HUES6 (cell line): Measurements from ENCODE around the gene REV3L.

Experiments
- H3K27ac ChIP-seq: 2 replicates; pipeline ENCODE4 v1.7.0; 2013; ENCODE audit warnings: low read depth, mild to moderate bottlenecking, low read length, inconsistent platforms
- H3K27me3 ChIP-seq: 2 replicates; pipeline ENCODE4 v1.6.1; 2013; ENCODE audit warnings: low read length; ENCODE audit not compliant: control insufficient read depth, insufficient read depth
- H3K36me3 ChIP-seq: 2 replicates; pipeline ENCODE4 v1.6.1; 2013; ENCODE audit warnings: low read length; ENCODE audit not compliant: control insufficient read depth, insufficient read depth
- H3K4me1 ChIP-seq: 2 replicates; pipeline ENCODE4 v1.6.1; 2013; ENCODE audit warnings: low read length; ENCODE audit not compliant: control insufficient read depth, insufficient read depth
- H3K4me3 ChIP-seq: 2 replicates; pipeline ENCODE4 v1.5.1; 2013; ENCODE audit warnings: low read depth, low read length
- H3K9ac ChIP-seq: one replicate; pipeline ENCODE4 v1.6.1; 2013; ENCODE audit warnings: mild to moderate bottlenecking, low read length
- H3K9me3 ChIP-seq: 2 replicates; pipeline ENCODE4 v1.6.1; 2013; ENCODE audit warnings: low read depth, low read length; ENCODE audit not compliant: control insufficient read depth, insufficient read depth

REV3L gene

DNA sequence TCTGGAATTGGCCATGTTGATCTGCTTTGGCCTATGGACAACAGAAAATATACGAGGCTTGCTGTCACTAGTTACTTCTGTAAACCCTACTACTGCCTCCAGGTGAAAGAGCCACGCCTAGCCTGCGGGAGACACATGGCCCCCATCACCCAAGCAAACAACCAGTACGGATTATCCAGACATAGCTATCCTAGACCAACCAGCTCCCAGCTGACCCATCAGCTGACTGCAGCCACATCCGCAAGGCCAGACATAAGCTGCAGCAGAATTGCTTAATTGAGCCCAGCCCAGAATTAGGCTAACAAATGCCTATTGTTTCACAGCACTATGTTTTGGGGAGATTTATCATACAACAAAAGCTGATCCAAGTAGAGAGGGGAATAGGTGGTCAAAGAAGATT is 13.5 kb downstream of the REV3L start:
- Histone ChIP-seq H3K27me3 (no peaks in the 10 kb centered on the region), H3K9ac (no peak overlapping the region), H3K4me3 (no peak overlapping the region), H3K4me1 (peaks cover 5% of the 10 kb centered on the region), H3K36me3 (no peaks in the 10 kb centered on the region), H3K9me3 (no peaks in the 10 kb centered on the region), H3K27ac (no peak overlapping the region)

DNA sequence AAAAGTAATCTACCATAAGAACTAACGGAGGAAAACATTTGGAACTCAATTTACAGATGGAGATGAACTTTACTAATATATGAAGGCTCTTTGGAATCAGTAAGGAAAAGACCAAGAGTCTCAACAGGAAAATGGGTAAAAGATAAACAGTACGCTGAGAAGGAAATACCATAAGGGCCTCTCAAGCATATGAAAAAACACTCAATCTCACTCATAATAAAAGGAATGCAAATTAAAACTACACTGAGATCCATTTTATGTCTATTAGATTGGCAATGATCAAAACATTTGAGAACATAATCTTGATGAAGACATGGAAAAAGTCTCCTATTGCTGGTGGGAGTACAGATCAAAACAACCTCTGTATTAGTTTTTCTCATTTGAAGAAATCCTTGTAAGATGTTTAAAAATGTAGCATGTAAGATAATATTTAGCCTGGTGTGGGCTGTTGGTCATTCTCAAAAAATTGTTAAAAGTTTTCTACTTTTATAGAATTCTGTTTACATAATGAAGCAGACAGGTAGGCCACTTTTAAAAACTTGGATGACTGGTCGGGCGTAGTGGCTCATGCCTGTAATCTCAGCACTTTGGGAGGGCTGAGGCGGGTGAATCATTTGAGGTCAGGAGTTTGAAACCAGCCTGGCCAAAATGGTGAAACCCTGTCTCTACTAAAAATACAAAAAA is 14.5 kb downstream of the REV3L start:
- Histone ChIP-seq H3K9me3 (no peaks in the 10 kb centered on the region), H3K9ac (no peak overlapping the region), H3K4me1 (peaks cover 5% of the 10 kb centered on the region), H3K36me3 (no peaks in the 10 kb centered on the region), H3K4me3 (no peak overlapping the region), H3K27ac (no peak overlapping the region), H3K27me3 (no peaks in the 10 kb centered on the region)

DNA sequence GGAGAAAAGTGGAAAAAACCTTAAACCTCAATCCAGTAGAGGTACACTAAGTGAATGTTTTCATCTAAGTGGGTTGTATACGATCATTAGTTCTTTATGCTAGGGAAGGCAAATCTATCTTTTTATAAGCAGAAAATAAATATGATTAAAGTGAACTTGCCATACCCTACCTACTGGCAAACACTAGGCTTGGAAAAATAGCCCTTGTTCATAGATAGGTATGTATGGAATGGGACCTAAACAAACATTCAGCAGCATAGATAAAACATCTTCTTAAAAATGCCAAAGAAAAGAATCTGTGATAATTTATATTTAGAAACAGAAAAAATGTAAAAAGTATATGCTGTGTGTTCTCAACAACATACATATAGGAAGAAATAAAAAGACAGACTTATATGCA is 18.8 kb downstream of the REV3L start:
- 0 out of 2 replicates have a peak, but pooled peaks cover 6% of the 10 kb centered on the region for H3K36me3 ChIP-seq
- H3K27me3 ChIP-seq = no peaks in the 10 kb centered on the region
- no peak overlapping the region for H3K4me3 ChIP-seq
- no peak overlapping the region for H3K9ac ChIP-seq
- H3K27ac ChIP-seq = no peak overlapping the region
- no peaks in the 10 kb centered on the region for H3K4me1 ChIP-seq
- H3K9me3 ChIP-seq = no peaks in the 10 kb centered on the region; the same call in 1 of the 2 replicates

DNA sequence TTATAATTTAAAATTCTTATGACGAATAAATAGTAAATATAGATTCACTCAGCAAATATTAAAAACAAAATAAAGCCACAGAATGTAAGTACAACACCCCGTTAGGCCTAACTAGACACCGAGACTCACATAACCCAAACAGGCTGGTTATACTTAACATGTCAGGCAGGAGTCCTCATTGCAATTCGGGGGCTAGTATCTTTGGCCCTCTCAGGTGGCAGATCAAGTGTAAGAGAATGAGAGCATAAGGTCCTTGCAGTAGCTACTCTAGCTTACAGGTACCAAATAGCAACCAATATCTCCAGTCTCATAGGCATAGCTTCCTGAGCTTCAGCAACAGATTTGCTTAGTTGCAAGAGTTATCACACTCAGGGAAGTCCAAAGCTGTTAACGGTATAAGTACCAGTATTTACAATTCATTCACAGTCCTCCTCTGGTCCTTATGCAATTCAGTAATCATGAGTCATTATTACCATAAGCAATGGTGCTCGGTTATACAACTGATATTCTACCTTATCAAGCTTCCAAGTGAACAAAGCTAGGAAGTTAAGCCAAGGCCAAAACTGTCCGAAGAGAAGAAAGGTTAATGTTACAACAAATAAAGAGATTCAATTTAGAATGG is 20.1 kb downstream of the REV3L start:
- Histone ChIP-seq H3K36me3 (0 out of 2 replicates have a peak, but pooled peaks cover 6% of the 10 kb centered on the region), H3K4me3 (no peak overlapping the region), H3K9me3 (peaks cover 10% of the 10 kb centered on the region; the same call in 1 of the 2 replicates), H3K9ac (no peak overlapping the region), H3K4me1 (no peaks in the 10 kb centered on the region), H3K27me3 (no peaks in the 10 kb centered on the region), H3K27ac (no peak overlapping the region)

DNA sequence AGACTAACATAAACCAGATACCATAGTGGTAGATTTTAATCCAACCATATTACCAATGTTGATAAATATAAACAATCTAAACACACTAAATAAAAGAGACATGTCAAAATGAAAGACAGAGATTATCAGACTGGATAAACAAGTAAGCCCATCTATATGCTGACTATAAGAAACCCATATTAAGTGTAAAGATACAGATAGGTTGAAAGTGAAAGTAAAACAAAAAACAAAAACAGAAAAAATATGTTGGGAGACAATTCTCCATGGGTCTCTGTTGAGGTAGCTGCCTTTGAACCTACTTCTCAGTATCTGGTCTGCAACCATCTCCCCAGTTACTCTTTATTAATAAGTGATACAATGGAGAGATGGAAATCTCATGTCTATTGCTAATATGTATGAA is 21.2 kb downstream of the REV3L start:
- Histone ChIP-seq H3K36me3 (0 out of 2 replicates have a peak, but pooled peaks cover 6% of the 10 kb centered on the region), H3K27me3 (no peaks in the 10 kb centered on the region), H3K27ac (no peak overlapping the region), H3K9me3 (peaks cover 10% of the 10 kb centered on the region; the same call in 1 of the 2 replicates), H3K4me3 (no peak overlapping the region), H3K4me1 (no peaks in the 10 kb centered on the region), H3K9ac (no peak overlapping the region)

DNA sequence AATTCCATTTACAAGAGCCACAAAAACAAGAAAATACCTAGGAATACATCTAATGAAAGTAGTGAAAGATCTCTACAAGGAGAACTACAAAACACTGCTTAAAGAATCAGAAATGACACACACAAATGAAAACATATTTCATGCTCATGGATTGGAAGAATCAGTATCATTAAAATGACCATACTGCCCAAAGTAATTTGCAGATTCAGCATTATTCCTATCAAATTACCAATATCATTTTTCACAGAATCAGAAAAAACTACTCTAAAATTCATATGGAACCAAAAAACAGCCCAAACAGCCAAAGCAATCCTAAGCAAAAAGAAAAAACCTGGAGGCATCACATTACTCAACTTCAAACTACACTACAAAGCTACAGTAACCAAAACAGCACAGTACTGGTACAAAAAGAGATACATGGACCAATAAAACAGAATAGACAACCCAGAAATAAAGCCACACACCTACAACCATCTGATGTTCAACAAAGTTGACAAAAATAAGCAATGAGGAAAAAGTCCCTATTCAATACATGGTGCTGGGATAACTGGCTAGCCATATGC is 24.3 kb downstream of the REV3L start:
- peaks cover 10% of the 10 kb centered on the region; the same call in 1 of the 2 replicates for H3K9me3 ChIP-seq
- H3K4me1 ChIP-seq = no peaks in the 10 kb centered on the region
- H3K9ac ChIP-seq = no peak overlapping the region
- no peak overlapping the region for H3K27ac ChIP-seq
- no peaks in the 10 kb centered on the region for H3K27me3 ChIP-seq
- no peak overlapping the region for H3K4me3 ChIP-seq
- H3K36me3 ChIP-seq = 0 out of 2 replicates have a peak, but pooled peaks cover 6% of the 10 kb centered on the region

DNA sequence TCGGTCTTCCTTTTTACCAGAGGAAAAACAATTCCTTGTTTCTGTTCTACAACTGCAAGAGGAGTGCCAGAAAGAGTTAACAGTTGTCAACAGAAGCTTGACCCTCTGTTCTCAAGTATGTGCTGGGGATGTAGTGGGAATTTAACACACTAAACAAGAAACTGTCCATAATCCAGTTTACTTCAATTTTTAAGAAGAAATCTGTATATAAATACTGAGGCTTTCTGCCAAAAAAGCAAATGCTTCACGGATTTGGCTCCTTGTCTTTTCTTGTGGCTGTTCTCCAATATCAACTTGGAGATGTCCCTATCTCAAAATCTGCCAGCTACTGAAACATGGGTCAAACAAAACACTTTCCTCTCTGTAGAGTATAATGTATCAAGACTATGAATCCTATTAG is 26.8 kb downstream of the REV3L start:
- Histone ChIP-seq H3K9ac (no peak overlapping the region), H3K4me3 (no peak overlapping the region), H3K4me1 (no peaks in the 10 kb centered on the region), H3K27ac (no peak overlapping the region), H3K36me3 (0 out of 2 replicates have a peak, but pooled peaks cover 6% of the 10 kb centered on the region), H3K27me3 (no peaks in the 10 kb centered on the region), H3K9me3 (peaks cover 10% of the 10 kb centered on the region; the same call in 1 of the 2 replicates)

DNA sequence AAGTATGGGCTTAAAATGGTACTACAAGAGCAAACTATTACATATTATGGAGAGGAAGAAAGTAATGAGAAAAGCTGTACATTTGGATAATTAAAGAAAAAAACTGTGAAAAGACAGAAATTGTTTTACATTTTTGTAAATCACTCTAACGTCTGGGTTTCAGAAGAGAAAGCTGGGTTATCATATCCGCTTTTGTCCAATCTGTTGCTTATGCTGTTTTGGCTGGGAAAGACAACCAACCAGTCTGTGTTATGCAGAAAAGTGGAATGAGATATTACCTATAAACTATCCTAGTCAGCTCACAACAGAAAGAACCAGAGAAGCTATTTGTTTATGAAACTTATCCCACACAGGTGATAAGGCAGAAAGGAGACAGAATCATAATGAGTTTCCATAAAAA is 32.4 kb downstream of the REV3L start:
- Histone ChIP-seq H3K27ac (no peak overlapping the region), H3K27me3 (peaks cover 2% of the 10 kb centered on the region; the same call in 1 of the 2 replicates), H3K9me3 (no peaks in the 10 kb centered on the region), H3K9ac (no peak overlapping the region), H3K4me1 (no peaks in the 10 kb centered on the region), H3K36me3 (no peaks in the 10 kb centered on the region), H3K4me3 (no peak overlapping the region)

DNA sequence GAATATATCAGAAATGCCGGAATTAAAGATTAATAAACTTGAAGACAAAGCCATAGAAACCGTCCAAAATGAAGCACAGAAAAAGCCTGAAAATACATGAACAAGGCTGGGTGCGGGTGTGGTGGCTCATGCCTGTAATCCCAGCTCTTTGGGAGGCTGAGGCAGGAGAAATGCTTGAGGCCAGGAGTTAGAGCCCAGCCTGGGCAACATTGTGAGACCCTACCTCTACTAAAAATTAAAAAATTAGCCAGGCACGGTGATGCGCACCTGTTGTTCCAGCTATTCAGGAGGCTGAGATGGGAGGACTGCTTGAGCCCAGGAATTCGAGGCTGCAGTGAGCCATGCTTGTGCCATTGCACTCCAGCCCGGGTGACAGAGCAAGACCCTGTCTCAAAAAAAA is 32.9 kb downstream of the REV3L start:
- Histone ChIP-seq H3K4me1 (no peaks in the 10 kb centered on the region), H3K27me3 (peaks cover 2% of the 10 kb centered on the region; the same call in 1 of the 2 replicates), H3K36me3 (no peaks in the 10 kb centered on the region), H3K9ac (no peak overlapping the region), H3K9me3 (no peaks in the 10 kb centered on the region), H3K4me3 (no peak overlapping the region), H3K27ac (no peak overlapping the region)

- Histone ChIP-seq H3K4me3 (no peak overlapping the region), H3K27ac (no peak overlapping the region), H3K9me3 (no peaks in the 10 kb centered on the region), H3K9ac (no peak overlapping the region), H3K36me3 (no peaks in the 10 kb centered on the region), H3K27me3 (peaks cover 2% of the 10 kb centered on the region; the same call in 1 of the 2 replicates), H3K4me1 (no peaks in the 10 kb centered on the region)
These were observed 33.9 kb downstream of the REV3L start for GRCh38 chr6:111449129-111449528.

DNA sequence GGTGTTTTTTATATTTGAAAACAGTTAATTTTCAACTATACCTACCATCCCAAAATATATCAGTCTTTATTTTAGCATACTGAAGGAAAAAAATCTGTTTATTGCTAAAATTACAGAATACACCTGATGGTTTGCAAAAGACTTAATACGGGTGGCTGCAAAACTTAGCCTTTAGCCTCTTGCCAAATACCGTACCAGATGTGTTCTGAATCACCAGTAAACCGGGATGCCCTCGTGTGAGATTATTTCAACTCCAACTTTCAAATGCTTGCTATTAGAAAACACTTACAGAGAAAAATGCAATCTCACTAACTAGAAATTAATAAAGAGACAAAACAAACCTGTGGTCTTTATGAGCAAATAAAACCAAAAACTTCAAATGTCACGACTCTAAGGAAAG is 36.0 kb downstream of the REV3L start:
- Histone ChIP-seq H3K27ac (no peak overlapping the region), H3K4me3 (no peak overlapping the region), H3K4me1 (no peaks in the 10 kb centered on the region), H3K27me3 (peaks cover 2% of the 10 kb centered on the region; the same call in 1 of the 2 replicates), H3K9me3 (no peaks in the 10 kb centered on the region), H3K36me3 (no peaks in the 10 kb centered on the region), H3K9ac (no peak overlapping the region)
